Fibroblast of villous mesenchyme (primary cell): ENCODE results near the gene FAAP100. TPM values are rescaled to one million over a fixed set of nuclear protein-coding genes. Genes with fewer than 3 reads are reported as not detected.
A peak's percentile ranks its signal among the peaks of the same experiment; 100 is the strongest.

ENCODE experiments used
- DNase-seq: peaks from one replicate; pipeline ENCODE4 v3.0.0-alpha.2; 2010; ENCODE audit warnings: low read depth
- H3K4me3 ChIP-seq: 2 replicates; pipeline ENCODE4 v1.5.1; 2011; ENCODE audit warnings: low read depth, mild to moderate bottlenecking, low read length
- CTCF ChIP-seq: IDR thresholded peaks from 2 replicates; pipeline ENCODE4 v1.5.1; 2012; ENCODE audit warnings: low read depth, mild to moderate bottlenecking, low read length; ENCODE audit not compliant: insufficient read depth
- total RNA-seq: library from RNA; depleted of rRNA; stranded (reverse); fragments of >200 nt; gene quantifications from 2 replicates; pipeline ENCODE4 v1.2.3, GENCODE V29; 2012

Gene FAAP100
- total RNA-seq, 1 donor, result 27.6 TPM

- TF ChIP-seq CTCF, result no peak
- DNase-seq, result peak; percentile 96
- no peak overlapping the region for H3K4me3 ChIP-seq
Measured at GRCh38 chr17:81563861-81564586, 11.9 kb upstream of the FAAP100 start.

- TF ChIP-seq CTCF, result no peak
- DNase-seq, result no peak
Measured at GRCh38 chr17:81561494-81561885, 9.3 kb upstream of the FAAP100 start.

GRCh38 chr17:81558941-81559806, 7.0 kb upstream of the FAAP100 start:
- peak; percentile 28 for DNase-seq
- no peak overlapping the region for H3K4me3 ChIP-seq
- TF ChIP-seq CTCF, result peak; percentile 46

More at GRCh38 chr17:81561494-81561885, 9.3 kb upstream of the FAAP100 start:
- H3K4me3 ChIP-seq, result no peak overlapping the region

GRCh38 chr17:81558115-81558468, 5.9 kb upstream of the FAAP100 start:
- no peak for DNase-seq
- no peak overlapping the region for H3K4me3 ChIP-seq
- no peak for TF ChIP-seq CTCF

GRCh38 chr17:81557276-81558114, 5.3 kb upstream of the FAAP100 start:
- no peak for DNase-seq
- TF ChIP-seq CTCF, result no peak
- no peak overlapping the region for H3K4me3 ChIP-seq

GRCh38 chr17:81556863-81557262, 4.7 kb upstream of the FAAP100 start:
- TF ChIP-seq CTCF, result no peak
- H3K4me3 ChIP-seq, result no peak overlapping the region

More at GRCh38 chr17:81556863-81557262, 4.7 kb upstream of the FAAP100 start:
- DNase-seq, result no peak
